ENCODE measurements around the gene CAPN8.

Gene CAPN8

DNA sequence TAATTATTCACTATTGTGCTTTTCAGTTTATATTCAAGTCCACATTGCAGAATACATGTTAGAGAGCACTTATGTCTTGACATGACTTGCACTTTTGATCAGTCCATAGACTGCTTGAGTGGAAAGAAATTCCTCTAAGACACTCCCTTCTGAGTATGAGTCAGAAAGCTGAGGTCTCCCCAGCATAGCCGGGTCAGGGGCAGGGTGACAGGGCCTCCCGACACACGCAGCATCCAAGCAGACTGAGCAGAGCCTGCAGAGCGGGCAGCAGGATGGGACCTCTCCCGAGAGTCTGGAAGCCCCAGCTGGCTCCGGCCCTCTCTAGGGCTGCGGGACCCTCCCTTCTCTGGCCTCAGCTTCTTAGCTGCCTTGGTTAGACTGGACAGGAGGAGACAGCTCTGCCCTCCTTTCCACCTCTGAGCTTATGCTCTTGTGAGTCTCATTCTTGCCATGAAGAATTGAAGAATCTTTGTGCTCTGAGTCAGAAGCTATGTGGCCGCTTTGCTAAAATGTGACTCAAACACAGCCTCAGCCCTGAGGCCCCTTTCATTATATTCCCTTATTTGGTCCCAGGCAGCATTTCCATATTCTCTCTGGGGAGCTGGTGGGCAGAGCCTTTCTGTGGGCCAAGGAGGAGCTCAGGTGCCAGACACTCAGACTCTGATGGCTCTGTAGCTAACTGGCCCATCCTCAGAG, 35.6 kb upstream of the CAPN8 start:
- DNase-seq: no peak

DNA sequence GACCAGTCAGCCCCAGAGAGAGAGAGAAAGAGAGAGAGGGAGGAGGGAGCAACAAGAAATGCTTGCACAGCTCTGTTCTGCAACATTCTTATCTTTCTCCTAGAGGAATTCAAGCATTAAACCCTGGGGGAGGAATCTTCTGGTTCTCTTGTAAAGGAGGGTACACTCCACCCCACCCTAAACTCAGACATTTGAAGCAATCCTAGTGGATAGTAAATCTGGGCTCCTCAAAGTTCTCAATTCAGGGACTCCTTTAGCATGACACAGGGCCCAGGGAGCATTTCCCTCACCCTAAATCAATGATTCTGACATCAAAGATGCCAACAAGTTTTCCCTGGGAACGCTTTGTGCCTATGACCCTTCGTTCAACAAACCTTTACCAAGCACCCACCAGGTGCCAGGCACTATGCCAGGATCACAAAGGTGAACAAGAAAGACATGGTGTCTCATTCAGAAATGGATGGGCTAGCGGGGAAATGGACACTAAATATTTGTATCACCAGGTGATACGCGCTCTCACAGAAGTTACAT, 35.0 kb upstream of the CAPN8 start:
- no peak for DNase-seq

DNA sequence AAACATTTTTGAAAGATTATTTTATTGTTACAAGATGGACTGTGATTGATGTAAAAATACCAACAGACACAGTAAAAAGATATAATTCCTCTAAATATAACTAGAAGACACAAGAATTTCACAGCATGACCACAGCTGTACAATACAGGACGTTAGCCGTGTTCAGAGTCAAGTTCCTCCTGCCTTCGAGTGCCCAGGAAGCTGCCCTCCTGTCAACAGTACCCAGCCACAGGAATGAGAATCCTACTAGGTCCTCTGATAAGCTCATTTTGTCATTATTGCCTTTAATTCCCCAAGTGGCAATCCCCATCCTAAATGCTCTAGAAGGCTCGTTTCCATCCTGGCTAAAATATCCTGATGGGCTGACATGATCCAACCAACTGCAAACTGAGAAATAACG, 30.4 kb upstream of the CAPN8 start:
- no peak for DNase-seq

DNA sequence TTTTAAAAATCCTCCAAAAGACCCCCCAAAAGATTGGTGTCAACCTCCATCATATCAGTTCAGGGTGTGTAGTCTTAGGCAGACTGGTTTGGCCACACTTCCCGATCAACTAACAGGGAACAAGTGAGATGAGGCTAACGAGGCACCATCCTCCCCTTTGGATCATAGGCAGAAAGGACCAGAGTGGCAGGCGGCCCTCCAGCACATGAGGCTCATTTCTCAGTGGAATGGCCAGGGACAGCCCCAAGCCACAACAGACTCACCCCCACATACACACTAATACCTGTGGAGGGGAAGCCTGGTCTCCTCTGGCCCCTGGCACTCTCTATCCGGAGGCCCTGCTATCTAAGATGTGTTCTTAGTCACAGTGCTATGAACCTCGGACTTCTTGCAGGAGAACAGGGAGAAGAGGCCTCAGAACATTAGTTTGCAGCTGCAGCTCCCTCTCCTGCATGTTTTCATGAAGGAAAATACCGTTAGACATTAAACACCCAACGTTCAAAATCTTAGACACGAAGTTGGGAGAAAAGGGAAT, 29.6 kb upstream of the CAPN8 start:
- DNase-seq: no peak

GRCh38 chr1:223691121-223691520, 25.6 kb upstream of the CAPN8 start:
- no peak for DNase-seq

- DNase-seq: no peak
Observed at GRCh38 chr1:223684488-223684792, 18.9 kb upstream of the CAPN8 start.

DNA sequence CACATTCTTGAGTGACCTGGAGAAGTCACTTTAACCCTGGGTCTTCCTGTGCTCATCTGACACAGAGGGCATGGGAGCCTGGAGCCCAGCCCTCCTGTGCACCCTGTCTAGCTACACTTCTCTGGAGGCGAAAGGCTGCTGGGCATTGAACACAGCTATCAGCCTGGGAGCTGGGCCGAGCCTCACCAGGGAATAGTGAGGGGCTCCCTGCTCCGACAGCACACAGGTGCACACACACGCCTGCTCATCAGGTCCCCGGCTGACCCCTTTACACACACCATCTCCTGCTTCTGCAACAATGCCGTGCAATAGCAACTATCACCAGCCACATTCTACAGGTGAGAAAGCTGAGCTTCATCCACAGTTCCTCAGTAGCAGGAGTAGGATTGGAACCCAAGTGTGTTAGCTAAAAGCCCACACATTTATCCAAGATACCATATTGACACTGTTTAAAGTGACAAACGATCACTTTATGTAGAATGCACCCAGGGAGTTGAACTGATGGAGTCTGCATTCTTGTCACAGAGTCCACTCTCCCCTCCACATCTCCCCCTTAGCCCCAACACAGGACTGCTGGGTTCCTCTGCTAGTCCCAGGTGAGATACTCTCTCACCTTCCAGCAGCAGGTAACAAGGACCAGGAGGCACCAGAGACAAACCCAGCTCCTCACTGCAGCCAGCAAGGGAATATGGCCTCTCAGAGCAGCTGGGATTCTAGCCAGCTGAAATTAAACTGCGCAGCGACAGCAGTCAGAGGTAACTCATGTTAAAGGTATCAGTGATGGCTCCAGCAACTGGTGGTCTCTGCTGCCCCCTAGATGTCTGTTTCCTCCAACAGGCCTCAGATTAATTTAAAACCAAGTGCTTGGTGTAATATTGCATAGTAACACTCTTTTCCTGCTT, 18.3 kb upstream of the CAPN8 start:
- peak; percentile 86 for DNase-seq

DNA sequence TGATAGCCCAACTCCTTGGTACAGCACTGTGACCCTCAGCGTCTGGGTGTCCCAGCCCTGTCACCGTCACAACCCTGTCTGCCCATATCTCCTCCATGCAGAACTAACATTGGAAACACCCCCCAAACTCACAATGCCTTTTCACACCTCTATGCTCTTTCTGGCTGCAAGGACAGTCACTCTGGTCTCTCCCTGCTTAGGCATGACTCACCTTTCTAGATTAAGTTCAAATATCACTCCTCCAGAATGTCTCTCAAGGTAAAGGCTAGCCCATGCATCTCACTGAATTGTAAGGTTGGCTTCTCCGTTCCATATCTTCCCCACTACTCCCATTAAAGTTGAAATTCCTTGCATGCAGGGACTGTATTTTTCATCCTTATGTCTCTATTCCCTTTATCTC, 17.0 kb upstream of the CAPN8 start:
- DNase-seq: no peak

DNA sequence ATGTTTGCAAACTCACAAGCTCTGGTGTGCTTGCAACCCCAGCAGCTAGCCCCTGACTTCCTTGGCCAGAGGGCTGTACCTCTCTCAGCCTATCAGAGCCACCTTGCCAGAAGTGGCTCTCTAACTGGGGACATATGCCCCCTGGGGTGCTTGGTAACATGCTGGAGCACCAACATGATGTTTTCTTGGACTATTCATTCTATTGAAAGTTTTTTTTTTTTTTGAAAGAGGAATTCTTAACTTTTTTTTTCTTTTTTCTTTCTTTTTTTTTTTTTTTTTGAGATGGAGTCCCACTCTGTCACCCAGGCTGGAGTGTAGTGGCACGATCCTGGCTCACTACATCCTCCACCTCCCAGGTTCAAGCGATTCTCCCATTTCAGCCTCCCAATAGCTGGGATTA, 14.7 kb upstream of the CAPN8 start:
- DNase-seq: no peak

- no peak for DNase-seq
Observed at GRCh38 chr1:223678841-223679240, 13.3 kb upstream of the CAPN8 start.

GRCh38 chr1:223674119-223674890, 8.8 kb upstream of the CAPN8 start:
- no peak for DNase-seq

DNA sequence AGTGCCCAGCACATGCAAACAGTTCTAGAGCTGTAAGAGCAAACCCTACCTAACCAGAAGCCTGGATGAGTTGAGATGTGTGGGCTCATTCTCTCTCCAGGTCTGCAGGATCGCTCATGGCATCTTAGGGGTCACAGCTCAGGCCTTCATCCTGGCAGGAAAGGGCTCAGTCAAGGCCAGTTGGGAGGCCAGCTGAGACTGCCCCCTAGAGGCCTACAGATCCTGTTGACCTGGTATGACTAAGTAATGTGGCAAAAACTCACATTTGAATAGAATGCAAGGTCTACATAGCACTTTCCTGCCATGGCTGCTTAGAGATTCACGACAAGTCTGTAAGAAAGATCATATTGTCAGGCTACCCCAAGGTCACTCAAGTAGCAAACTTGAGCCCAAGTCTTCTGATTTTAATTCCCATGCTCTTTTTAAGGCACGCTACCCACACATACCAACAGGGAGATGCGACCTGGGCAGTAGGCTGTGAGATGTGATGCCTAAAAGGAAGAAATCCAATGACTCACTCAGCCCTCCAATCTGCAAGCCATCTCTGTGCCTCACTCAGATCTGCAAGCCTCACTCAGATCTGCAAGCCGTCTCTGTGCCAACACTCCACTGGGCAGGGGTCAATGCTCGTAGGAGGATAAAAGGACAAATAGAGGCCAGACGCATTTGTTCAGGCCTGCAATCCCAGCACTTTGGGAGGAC, 5.1 kb upstream of the CAPN8 start:
- peak; percentile 71 for DNase-seq

- no peak for DNase-seq
Observed at GRCh38 chr1:223669003-223669795, 3.7 kb upstream of the CAPN8 start.

DNA sequence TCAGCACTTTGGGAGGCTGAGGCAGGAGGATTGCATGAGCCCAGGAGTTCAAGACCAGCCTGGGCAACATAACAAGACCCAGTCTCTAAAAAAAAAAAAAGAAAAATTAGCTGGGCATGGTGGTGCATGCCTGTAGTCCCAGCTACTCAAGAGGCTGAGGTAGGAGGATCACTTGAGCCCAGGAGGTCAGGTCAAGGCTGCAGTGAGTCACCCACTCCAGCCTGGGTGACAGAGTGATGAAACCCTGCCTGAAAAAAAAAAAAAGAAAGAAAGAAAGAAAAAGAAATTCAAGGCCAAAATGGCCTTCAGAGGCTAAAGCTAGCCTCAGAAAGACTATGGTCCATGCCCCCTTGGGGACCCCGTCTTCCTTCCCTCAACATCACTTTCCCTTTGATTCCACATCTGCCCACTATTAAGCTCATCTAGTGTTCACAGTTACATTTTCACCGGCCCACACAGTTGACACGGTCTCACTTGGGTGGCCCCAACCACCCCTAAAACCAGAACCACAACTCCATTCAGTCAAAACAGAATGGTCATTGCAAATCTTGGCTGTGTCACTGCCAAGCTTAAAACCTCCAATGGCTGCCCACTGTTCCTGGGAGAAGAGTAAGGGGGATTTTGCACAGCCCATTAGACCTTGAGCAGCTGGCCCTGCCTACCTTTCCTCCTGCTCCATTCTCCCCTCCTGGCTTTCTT, 2.1 kb upstream of the CAPN8 start:
- DNase-seq: no peak

DNA sequence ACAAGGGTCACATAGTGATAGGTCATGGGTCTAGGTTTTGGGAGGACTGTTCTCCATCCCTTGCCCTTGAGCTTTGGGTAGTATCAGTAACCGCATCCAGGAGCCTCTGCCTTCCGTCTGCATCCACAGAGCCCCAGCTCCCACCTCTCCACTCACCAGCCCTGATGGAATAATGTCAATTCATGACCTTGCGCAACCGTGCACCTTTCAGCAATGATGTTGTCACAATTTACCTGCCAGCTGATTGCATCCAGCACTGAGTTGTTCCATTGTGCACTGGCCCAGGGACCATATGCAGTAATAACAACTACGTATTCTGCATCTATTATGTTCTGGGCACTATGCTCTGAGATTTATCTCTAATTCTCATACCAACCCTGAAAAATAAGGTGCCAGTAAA, 1.4 kb downstream of the CAPN8 start:
- no peak for DNase-seq

- DNase-seq: peak; percentile 20
Observed at GRCh38 chr1:223662943-223663342, 2.6 kb downstream of the CAPN8 start.

DNA sequence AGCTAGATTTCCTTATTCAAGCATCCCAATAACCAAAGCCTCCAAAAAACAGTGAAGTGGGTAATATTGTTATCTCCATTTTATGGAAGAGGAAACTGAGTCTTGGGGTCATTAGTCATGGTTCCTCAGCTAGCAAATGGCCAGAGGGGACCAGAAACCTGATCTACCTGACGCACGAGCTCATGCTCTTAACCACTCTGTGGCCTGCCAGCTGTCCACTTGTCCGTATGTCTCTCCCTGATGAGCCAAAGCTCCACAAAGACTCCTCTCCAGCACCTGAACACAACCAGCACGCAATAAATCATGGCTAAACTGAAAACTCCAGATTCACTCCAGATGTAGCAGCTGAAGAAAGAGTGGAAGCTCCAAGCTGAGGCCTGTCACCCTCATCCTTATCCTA, 5.8 kb downstream of the CAPN8 start:
- peak; percentile 75 for DNase-seq

- DNase-seq: no peak
Observed at GRCh38 chr1:223657978-223658377, 7.5 kb downstream of the CAPN8 start.

GRCh38 chr1:223654083-223654482, 11.4 kb downstream of the CAPN8 start:
- no peak for DNase-seq

DNA sequence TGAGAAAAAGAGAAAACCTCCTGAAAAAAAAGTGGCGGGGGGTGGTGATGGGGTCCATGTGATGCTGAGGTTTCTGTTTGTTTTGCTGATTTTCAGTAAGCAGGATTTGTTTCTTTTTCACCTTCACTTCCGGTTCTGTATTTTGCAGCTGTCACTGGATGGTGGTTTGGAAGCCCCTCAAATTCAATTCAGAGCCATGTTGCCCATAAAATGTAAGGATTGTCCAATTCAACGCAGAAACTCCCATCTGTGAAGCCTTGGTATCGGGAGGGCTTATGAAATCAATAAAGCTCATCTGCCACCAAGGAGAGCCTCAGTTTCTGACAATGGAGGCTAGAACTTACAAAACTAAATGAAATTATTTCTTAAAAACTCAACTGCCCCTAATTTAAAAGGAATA, 12.1 kb downstream of the CAPN8 start:
- no peak for DNase-seq

DNA sequence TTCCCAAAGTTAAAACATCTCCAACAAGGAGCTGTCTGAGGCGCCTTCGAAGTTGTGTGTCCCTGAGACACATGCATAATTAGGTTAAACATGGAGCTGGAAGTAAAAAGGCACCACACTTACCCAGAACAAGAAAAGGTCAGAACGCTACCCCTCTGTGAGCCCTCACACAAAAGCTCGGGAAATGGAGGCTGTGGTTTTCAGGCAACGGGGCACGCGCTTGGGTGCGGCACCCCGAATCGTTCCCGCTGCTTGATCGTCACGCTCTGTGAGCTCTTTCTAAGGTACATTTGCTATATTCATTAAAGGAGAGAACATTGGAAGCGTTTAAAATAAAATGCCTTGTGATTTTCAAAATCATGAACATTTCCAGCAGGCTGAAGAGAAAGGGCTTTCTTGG, 12.5 kb downstream of the CAPN8 start:
- DNase-seq: no peak

Measured in NCI-H510A treated with DMSO at 0.1 percent for 48 hours (cell line).